IMR-90 (cell line): Measurements from ENCODE around the gene NBEA. TPM values are rescaled to one million over a fixed set of nuclear protein-coding genes. Genes with fewer than 3 reads are reported as not detected.

Experiments
- ATAC-seq: fragments of 200-7000 bp; cut with Tn5 transposase; 2 replicates; pipeline ENCODE4 v1.9.1; 2020; ENCODE audit warnings: low read depth, mild to moderate bottlenecking, moderate library complexity
- Bru-seq: library from RNA; stranded (reverse); fragments of 400-500 nt; gene quantifications from one replicate; lab custom pipeline; 2021; lab: Mats Ljungman, UMichigan
- BruChase-seq, 2 experiments: library from RNA; stranded (reverse); fragments of 400-500 nt; gene quantifications; one replicate each; lab custom pipeline; 2021; lab: Mats Ljungman, UMichigan
- BruUV-seq: library from RNA; stranded (reverse); fragments of 400-500 nt; replicated peaks from 2 replicates; lab custom pipeline; 2021; lab: Mats Ljungman, UMichigan
- CTCF ChIA-PET: fragments of 300-600 bp; formaldehyde crosslinking; extraction: SDS; loops from one replicate; lab custom pipeline; 2021; ENCODE audit warnings: antibody characterized with exemption; lab: Yijun Ruan, JAX
- POLR2A ChIA-PET: fragments of 300-600 bp; sonication (Branson Sonifier 250); formaldehyde crosslinking; loops from one replicate; lab custom pipeline; 2022; ENCODE audit warnings: antibody characterized with exemption; ENCODE audit not compliant: unreplicated experiment; lab: Charles Lee
- DNase-seq: peaks from one replicate; pipeline ENCODE4 v3.0.0; 2013
- H2AFZ ChIP-seq: replicated peaks from 2 replicates; pipeline ENCODE3; 2013; ENCODE audit warnings: low read length, mild to moderate bottlenecking; ENCODE audit not compliant: poor library complexity
- H2AK5ac ChIP-seq: 2 replicates; pipeline ENCODE4 v1.6.1; 2013; ENCODE audit warnings: low read depth, low read length, inconsistent platforms
- H2AK9ac ChIP-seq: replicated peaks from 2 replicates; pipeline ENCODE3; 2013; ENCODE audit warnings: mild to moderate bottlenecking, low read depth, low read length, moderate library complexity; ENCODE audit not compliant: poor library complexity
- H2BK120ac ChIP-seq: 2 replicates; pipeline ENCODE4 v1.6.1; 2013; ENCODE audit warnings: low read depth, low read length, inconsistent platforms
- H2BK15ac ChIP-seq: 3 replicates; pipeline ENCODE4 v1.6.1; 2013; ENCODE audit warnings: low read depth, low read length, inconsistent platforms
- H2BK20ac ChIP-seq: 2 replicates; pipeline ENCODE4 v1.6.1; 2013; ENCODE audit warnings: low read depth, mild to moderate bottlenecking, inconsistent platforms, low read length, moderate library complexity
- H2BK5ac ChIP-seq: 2 replicates; pipeline ENCODE4 v1.6.1; 2013; ENCODE audit warnings: mild to moderate bottlenecking, low read depth, low read length, inconsistent platforms; ENCODE audit not compliant: poor library complexity, severe bottlenecking
- H3K14ac ChIP-seq: replicated peaks from 2 replicates; pipeline ENCODE4 v1.6.1; 2013; ENCODE audit warnings: low read depth, low read length, inconsistent platforms
- H3K18ac ChIP-seq: 2 replicates; pipeline ENCODE4 v1.6.1; 2013; ENCODE audit warnings: low read depth, low read length, control low read depth
- H3K23ac ChIP-seq: 2 replicates; pipeline ENCODE4 v1.6.1; 2013; ENCODE audit warnings: low read depth, low read length, inconsistent platforms
- H3K27ac ChIP-seq: 2 replicates; pipeline ENCODE4 v1.5.1; 2013; ENCODE audit warnings: mild to moderate bottlenecking, control low read depth, low read length; ENCODE audit not compliant: insufficient read depth
- H3K27me3 ChIP-seq: 2 replicates; pipeline ENCODE4 v1.6.1; 2013; ENCODE audit warnings: low read length; ENCODE audit not compliant: control insufficient read depth, insufficient read depth
- H3K36me3 ChIP-seq: 2 replicates; pipeline ENCODE4 v1.6.1; 2013; ENCODE audit warnings: low read length, mixed read lengths; ENCODE audit not compliant: control insufficient read depth, insufficient read depth
- H3K4ac ChIP-seq: 2 replicates; pipeline ENCODE4 v1.6.1; 2013; ENCODE audit warnings: low read depth, low read length, inconsistent platforms
- H3K4me1 ChIP-seq: 2 replicates; pipeline ENCODE4 v1.6.1; 2013; ENCODE audit warnings: low read length, mixed read lengths; ENCODE audit not compliant: control insufficient read depth, insufficient read depth
- H3K4me2 ChIP-seq: 2 replicates; pipeline ENCODE4 v1.6.1; 2013; ENCODE audit warnings: low read depth, mild to moderate bottlenecking, control low read depth, low read length, moderate library complexity
- H3K4me3 ChIP-seq: 2 replicates; pipeline ENCODE4 v1.5.1; 2013; ENCODE audit warnings: low read depth, mild to moderate bottlenecking, control low read depth, low read length, moderate library complexity; ENCODE audit not compliant: insufficient read depth
- H3K56ac ChIP-seq: 2 replicates; pipeline ENCODE4 v1.6.1; 2013; ENCODE audit warnings: low read length, inconsistent platforms; ENCODE audit not compliant: insufficient read depth; ENCODE audit errors: extremely low read depth
- H3K79me1 ChIP-seq, 2 experiments: 2 replicates each; pipeline ENCODE4 v1.6.1; 2013; ENCODE audit warnings: low read length in 2 of 2, inconsistent platforms in 1 of 2, low read depth in 1 of 2
- H3K9ac ChIP-seq: 2 replicates; pipeline ENCODE4 v1.6.1; 2013; ENCODE audit warnings: low read depth, low read length, control low read depth
- H3K9me1 ChIP-seq: 2 replicates; pipeline ENCODE4 v1.6.1; 2013; ENCODE audit warnings: low read length, inconsistent platforms; ENCODE audit not compliant: insufficient read depth
- H3K9me3 ChIP-seq: 2 replicates; pipeline ENCODE4 v1.6.1; 2013; ENCODE audit warnings: low read length; ENCODE audit not compliant: control insufficient read depth, insufficient read depth
- H4K20me1 ChIP-seq: 2 replicates; pipeline ENCODE4 v1.6.1; 2013; ENCODE audit warnings: low read length, inconsistent platforms; ENCODE audit not compliant: insufficient read depth
- H4K5ac ChIP-seq: 2 replicates; pipeline ENCODE4 v1.6.1; 2013; ENCODE audit warnings: mild to moderate bottlenecking, low read depth, low read length, control low read depth
- H4K8ac ChIP-seq, 2 experiments: 2 replicates each; pipeline ENCODE4 v1.6.1; 2013; ENCODE audit warnings: low read depth in 2 of 2, low read length in 2 of 2, control low read depth in 1 of 2, inconsistent platforms in 1 of 2
- H4K91ac ChIP-seq: 2 replicates; pipeline ENCODE4 v1.6.1; 2013; ENCODE audit warnings: low read depth, low read length, inconsistent platforms; ENCODE audit not compliant: insufficient read depth
- MAZ ChIP-seq: IDR thresholded peaks from 2 replicates; pipeline ENCODE4 v1.6.1; 2012; ENCODE audit warnings: low read depth, mild to moderate bottlenecking, low read length, improper control_type of control experiment, moderate library complexity, borderline replicate concordance
- WGBS, 2 experiments: methylation state at CpG; one replicate each; pipeline versions ENCODE4 v1.1.5 to v1.1.7; 2013; ENCODE audit warnings: missing lambda C conversion rate in 2 of 2; ENCODE audit not compliant: insufficient read length in 1 of 2; ENCODE audit errors: extremely low coverage in 2 of 2; 5-methylcytosine and 5-hydroxymethylcytosine counted together
- dilution Hi-C: fragments of 300-500 bp; cut with HindIII; formaldehyde crosslinking; loops from one replicate; pipeline ENCODE4 v1.14.3; 2018; ENCODE audit warnings: low sequenced_read_pairs; ENCODE audit not compliant: unreplicated experiment
- in situ Hi-C: fragments of 300-500 bp; cut with MboI; formaldehyde crosslinking; loops from 3 replicates; pipeline ENCODE4 v1.14.3; 2019; ENCODE audit warnings: low sequenced_read_pairs, inconsistent platforms, mixed read lengths
- intact Hi-C: fragments of 100-400 bp; cut with micrococcal nuclease; formaldehyde crosslinking; loops from 2 replicates; pipeline ENCODE4 v1.10.0; 2022
- long read RNA-seq: library from polyadenylated mRNA; unstranded; transcript quantifications from one replicate; pipeline ENCODE4 v2.0.0, GENCODE V29; 2021; ENCODE audit not compliant: unreplicated experiment
- polyA plus RNA-seq, 3 experiments: library from polyadenylated mRNA; depleted of rRNA; stranded (reverse); fragments of >200 nt; gene quantifications; 2 replicates each; pipeline ENCODE4 v1.2.3, GENCODE V29; 2012; ENCODE audit warnings: low replicate concordance in 1 of 3
- total RNA-seq: library from RNA; depleted of rRNA; stranded (reverse); fragments of >200 nt; gene quantifications from 2 replicates; pipeline ENCODE4 v1.2.3, GENCODE V29; 2012; rRNA removed
- TF ChIP-seq, protein P1 (sequence below): conservative IDR thresholded peaks from 2 replicates; pipeline ENCODE4 v1.5.1; 2012; ENCODE audit warnings: mild to moderate bottlenecking, low read depth, low read length, improper control_type of control experiment

NBEA gene, protein sequence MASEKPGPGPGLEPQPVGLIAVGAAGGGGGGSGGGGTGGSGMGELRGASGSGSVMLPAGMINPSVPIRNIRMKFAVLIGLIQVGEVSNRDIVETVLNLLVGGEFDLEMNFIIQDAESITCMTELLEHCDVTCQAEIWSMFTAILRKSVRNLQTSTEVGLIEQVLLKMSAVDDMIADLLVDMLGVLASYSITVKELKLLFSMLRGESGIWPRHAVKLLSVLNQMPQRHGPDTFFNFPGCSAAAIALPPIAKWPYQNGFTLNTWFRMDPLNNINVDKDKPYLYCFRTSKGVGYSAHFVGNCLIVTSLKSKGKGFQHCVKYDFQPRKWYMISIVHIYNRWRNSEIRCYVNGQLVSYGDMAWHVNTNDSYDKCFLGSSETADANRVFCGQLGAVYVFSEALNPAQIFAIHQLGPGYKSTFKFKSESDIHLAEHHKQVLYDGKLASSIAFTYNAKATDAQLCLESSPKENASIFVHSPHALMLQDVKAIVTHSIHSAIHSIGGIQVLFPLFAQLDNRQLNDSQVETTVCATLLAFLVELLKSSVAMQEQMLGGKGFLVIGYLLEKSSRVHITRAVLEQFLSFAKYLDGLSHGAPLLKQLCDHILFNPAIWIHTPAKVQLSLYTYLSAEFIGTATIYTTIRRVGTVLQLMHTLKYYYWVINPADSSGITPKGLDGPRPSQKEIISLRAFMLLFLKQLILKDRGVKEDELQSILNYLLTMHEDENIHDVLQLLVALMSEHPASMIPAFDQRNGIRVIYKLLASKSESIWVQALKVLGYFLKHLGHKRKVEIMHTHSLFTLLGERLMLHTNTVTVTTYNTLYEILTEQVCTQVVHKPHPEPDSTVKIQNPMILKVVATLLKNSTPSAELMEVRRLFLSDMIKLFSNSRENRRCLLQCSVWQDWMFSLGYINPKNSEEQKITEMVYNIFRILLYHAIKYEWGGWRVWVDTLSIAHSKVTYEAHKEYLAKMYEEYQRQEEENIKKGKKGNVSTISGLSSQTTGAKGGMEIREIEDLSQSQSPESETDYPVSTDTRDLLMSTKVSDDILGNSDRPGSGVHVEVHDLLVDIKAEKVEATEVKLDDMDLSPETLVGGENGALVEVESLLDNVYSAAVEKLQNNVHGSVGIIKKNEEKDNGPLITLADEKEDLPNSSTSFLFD (N-terminal part only)
- total RNA-seq (2.2 TPM in 2 replicates), polyA plus RNA-seq (2012; rRNA removed) (0.49 and 0.82 TPM in 2 replicates), Bru-seq, nascent RNA (percentile 45 among the genes with signal in this experiment), BruChase-seq, experiment 1, labeled RNA remaining after a 6-hour chase (percentile 29 among the genes with signal in this experiment), BruChase-seq, experiment 2, labeled RNA remaining after a 2-hour chase (percentile 34 among the genes with signal in this experiment)
- polyA plus RNA-seq (2012; cell fraction: cytosol; rRNA removed), result 0.24 and 0.32 TPM in 2 replicates
- polyA plus RNA-seq (2012; cell fraction: nucleus; rRNA removed; ENCODE audit: low replicate concordance), result 0.39 and 2.1 TPM in 2 replicates
- long read RNA-seq, partial matches to known transcripts, result 1 of 3 reads
- long read RNA-seq, other reads (novel, unspliced or antisense), result 2 of 3 reads

DNA sequence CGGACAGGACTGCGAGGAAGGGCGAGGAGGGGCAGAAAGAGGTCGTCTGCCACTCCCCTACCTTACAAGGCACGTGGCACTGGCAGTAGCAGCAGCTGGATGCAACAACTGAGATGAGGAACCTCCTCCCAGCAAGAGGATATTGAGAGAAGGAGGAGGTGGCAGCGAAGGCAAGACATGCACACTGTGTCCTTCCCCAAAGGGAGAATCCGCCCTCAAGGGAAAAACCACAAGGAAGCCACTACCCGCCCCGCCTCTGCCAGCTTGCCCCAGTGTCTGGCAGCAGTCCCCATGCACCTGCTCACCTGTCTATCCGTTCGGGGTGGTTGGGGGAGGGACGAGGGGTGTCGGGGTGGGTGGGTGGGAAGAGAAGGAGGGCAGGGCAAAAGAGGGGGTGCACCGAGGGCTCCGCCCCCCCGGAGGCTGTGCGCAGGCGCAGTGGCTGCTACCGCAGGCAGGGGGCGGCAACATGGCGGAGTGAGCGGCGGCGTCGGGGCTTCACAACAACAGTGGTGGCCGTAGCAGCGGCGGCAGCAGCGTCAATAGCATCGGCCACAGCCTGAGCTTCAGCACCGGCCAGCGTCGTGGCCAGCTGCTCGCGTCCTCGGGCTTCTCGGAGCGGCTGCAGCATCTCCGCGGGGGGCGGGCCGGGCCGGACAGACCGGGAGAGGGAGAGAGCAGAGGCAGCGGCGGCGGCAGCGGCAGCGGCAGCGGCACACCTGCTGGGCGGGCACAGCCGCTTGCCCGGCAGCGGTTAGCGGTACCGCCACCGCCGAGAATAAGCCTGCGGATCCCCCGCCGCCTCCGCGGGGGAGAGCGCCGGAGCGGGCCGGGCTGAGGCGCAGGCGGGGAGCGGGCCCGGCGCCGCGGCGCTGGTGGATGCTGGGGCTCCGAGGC, at the start of gene NBEA:
NBEA (plus strand) TSS at position 436 of the 897 bp plus-strand sequence. CDS start 551 bp downstream, outside the sequence.
- Histone ChIP-seq H2BK120ac (no peak within 1 kb of the TSS), H3K23ac (peak within 1 kb of the TSS; percentile 73; the same call in 1 of the 2 replicates), H3K27ac (no peak within 1 kb of the TSS), H3K56ac (no peak within 1 kb of the TSS), H4K5ac (no peak within 1 kb of the TSS), H3K18ac (no peak within 1 kb of the TSS), H3K27me3 (peaks cover 14% of the 10 kb centered on the region), H3K4me1 (peaks cover 4% of the 10 kb centered on the region; the same call in 1 of the 2 replicates), H3K9me3 (no peaks in the 10 kb centered on the region), H2AFZ (peak within 1 kb of the TSS; percentile 100), H3K79me1 (0 out of 4 replicates have a peak, but pooled peaks cover 0 to 2% of the 10 kb centered on the region in 2 experiments), H3K4me2 (peak within 1 kb of the TSS; percentile 99), H3K36me3 (no peaks in the 10 kb centered on the region), H3K4ac (no peak within 1 kb of the TSS), H4K91ac (no peak within 1 kb of the TSS), H3K9me1 (no peaks in the 10 kb centered on the region; the same call in 1 of the 2 replicates), H2BK20ac (no peak within 1 kb of the TSS), H2BK15ac (no peak within 1 kb of the TSS), H2BK5ac (no peak within 1 kb of the TSS), H3K4me3 (peak within 1 kb of the TSS; percentile 98), H4K8ac (peak within 1 kb of the TSS in 1 of 2 experiments; percentile 30; a peak in 1 of 4 replicates), H2AK5ac (no peak within 1 kb of the TSS), H3K14ac (0 out of 2 replicates have a peak within 1 kb of the TSS, but pooled peaks have one; percentile 53), H3K9ac (no peak within 1 kb of the TSS; the same call in 1 of the 2 replicates), H4K20me1 (no peaks in the 10 kb centered on the region), H2AK9ac (peak within 1 kb of the TSS; percentile 45)
- ATAC-seq (peak; percentile 94), DNase-seq (peak; percentile 38)
- in situ Hi-C loops, result no loop called here
- intact Hi-C loops, result loop anchor here (10.0 kb wide), 1 partner anchor 1007 kb away; no protein-coding TSS in a partner anchor
- peak; percentile 32; the same call in 1 of the 2 replicates for TF ChIP-seq MAZ
- TF ChIP-seq, protein P1, sequence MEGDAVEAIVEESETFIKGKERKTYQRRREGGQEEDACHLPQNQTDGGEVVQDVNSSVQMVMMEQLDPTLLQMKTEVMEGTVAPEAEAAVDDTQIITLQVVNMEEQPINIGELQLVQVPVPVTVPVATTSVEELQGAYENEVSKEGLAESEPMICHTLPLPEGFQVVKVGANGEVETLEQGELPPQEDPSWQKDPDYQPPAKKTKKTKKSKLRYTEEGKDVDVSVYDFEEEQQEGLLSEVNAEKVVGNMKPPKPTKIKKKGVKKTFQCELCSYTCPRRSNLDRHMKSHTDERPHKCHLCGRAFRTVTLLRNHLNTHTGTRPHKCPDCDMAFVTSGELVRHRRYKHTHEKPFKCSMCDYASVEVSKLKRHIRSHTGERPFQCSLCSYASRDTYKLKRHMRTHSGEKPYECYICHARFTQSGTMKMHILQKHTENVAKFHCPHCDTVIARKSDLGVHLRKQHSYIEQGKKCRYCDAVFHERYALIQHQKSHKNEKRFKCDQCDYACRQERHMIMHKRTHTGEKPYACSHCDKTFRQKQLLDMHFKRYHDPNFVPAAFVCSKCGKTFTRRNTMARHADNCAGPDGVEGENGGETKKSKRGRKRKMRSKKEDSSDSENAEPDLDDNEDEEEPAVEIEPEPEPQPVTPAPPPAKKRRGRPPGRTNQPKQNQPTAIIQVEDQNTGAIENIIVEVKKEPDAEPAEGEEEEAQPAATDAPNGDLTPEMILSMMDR, result no peak
- dilution Hi-C loops, result no loop called here
- CTCF ChIA-PET, result no interaction called here
- POLR2A ChIA-PET, result no interaction called here
- 0% methylated on average over 21 of the region's 76 CpGs; no CpG with 5 or more reads in 1 of the 2 experiments for WGBS, 2 experiments
- BruUV-seq, result no TSS peak
